Upper lobe of left lung (tissue), 4 donors: Measurements from ENCODE around the gene CDRT4.

ENCODE experiments used
- POLR2A ChIP-seq, 4 donors: fragments of 450-650 bp; IDR thresholded peaks; one replicate each; pipeline ENCODE4 v1.5.1; 2016 to 2017; ENCODE audit warnings: antibody characterized with exemption in 4 of 4, mild to moderate bottlenecking in 2 of 4
- TF ChIP-seq, protein P1 (sequence below), 6 experiments: fragments of 450-650 bp in 4 of 6; fragments of 200-600 bp in 2 of 6; sonication (generic) in 2 of 6; IDR thresholded peaks; one replicate each; pipeline ENCODE4 v1.5.1; 2016 to 2019; ENCODE audit warnings: antibody characterized with exemption in 6 of 6

DNA sequence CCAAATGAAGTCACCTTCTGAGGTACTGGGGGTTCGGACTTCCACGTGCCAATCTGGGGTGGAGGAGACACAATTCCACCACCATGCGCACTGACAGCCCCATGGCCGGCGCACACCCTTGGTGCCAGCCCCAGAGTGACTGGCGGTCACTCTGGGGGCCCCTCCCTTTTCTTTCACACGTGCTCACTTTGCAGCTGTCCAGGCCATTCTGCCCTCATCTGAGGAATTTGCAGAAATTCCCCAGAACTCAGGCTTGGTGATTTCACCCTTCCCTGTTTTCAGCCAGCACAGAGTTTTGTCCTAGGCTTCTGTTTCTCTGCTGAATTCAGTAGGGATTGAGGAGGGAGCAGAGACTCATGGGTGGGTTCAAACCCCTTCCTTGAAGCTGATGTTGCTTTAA lies 54.8 kb downstream of the CDRT4 start:
- TF ChIP-seq POLR2A (IDR thresholded peaks at IDR 0.05): no peak
- TF ChIP-seq, protein P1, sequence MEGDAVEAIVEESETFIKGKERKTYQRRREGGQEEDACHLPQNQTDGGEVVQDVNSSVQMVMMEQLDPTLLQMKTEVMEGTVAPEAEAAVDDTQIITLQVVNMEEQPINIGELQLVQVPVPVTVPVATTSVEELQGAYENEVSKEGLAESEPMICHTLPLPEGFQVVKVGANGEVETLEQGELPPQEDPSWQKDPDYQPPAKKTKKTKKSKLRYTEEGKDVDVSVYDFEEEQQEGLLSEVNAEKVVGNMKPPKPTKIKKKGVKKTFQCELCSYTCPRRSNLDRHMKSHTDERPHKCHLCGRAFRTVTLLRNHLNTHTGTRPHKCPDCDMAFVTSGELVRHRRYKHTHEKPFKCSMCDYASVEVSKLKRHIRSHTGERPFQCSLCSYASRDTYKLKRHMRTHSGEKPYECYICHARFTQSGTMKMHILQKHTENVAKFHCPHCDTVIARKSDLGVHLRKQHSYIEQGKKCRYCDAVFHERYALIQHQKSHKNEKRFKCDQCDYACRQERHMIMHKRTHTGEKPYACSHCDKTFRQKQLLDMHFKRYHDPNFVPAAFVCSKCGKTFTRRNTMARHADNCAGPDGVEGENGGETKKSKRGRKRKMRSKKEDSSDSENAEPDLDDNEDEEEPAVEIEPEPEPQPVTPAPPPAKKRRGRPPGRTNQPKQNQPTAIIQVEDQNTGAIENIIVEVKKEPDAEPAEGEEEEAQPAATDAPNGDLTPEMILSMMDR (IDR thresholded peaks at IDR 0.05): no peak
